ENCODE measurements around the gene ACOD1.
"Not testable (repeated sequence)": the region's sequence is repeated elsewhere in the genome, so short reads cannot be mapped to it uniquely, and the experiment has no call there.

ACOD1 gene

DNA sequence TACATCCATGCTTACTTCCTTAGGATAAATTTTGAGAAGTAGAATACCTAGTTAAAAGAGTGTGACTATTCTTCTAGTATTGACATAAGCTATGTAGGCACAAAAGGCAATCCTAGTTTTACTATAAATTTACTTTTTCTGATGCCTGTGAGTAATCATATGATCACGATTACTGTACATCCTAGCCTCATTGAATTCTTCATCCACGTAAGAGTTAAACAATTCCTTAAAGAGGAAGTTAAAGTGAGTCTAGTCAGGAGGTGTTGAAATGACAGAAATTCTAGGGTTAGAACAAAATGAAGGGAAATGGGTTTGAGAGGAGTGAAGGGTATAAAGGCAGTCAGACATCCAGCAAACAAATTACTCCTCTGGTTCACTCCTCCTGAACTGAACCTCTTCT lies at the start of gene ACOD1:
Gene ACOD1 (plus strand): TSS at position 363 of the 400 bp plus-strand sequence. CDS start 48 bp downstream, outside the sequence.
- DNase-seq (ENCODE audit: low spot score) = no peak

DNA sequence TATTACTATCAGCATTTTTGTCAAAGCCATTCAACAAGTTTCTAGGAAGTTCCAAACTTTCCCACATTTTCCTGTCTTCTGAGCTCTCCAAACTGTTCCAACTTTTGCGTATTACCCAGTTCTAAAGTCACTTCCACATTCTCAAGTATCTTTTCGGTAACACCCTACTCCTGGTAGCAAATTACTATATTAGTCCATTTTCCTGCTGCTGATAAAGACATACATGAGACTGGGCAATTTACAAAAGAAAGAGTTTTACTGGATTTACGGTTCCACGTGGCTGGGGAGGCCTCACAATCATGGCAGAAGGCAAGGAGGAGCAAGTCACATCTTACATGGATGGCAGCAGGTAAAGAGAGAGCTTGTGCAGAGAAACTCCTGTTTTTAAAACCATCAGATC lies 49.2 kb upstream of the ACOD1 start:
- not testable (repeated sequence) for DNase-seq (ENCODE audit: low spot score)

DNA sequence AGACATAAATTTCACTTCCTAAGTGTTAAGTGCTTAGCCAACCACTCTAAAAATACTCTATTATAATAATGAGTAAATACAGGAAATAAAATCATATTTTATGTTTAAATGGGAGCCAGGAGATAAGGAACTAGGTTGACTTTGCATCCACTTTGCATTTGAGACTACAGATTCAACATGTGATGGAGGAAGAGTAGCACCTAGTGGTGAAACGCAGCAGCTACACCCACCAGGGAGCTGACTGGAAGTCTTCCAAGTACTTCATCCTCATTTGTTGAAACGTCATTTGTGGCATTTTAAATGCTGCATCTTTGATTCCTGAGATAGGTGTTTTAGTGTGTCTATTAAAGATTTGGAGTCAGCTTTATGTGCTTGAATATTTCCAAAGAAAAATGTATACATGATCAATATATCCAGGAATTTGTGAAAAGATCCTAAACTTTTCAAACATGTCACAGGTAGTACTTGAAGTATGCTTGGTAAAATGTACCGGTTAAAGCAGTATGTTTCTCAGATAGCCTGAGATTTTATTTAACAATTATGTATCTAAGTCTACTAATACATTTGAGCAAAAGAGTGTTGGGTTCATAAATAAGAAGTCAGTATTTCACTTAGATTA lies 44.7 kb upstream of the ACOD1 start:
- peak; percentile 87 for DNase-seq (ENCODE audit: low spot score)

DNA sequence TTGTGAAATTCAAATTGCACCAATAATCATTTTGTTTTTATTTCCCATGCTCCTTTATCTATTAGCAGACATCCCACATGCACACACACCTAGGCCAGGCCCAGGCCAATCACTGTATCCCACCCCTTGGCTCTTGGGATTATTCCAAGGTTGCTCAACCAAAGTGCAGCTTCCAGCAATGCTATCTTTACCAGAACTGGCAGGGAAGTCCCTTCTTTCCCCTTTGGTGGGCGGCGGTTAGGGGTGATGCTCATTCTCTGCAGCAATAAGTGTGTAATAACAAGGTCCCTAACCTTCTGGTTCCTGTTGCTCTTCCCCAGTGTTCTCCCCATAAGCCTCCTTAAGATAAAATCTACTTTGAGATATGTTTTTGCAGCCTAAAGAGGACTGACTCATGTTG lies 43.8 kb upstream of the ACOD1 start:
- no peak for DNase-seq (ENCODE audit: low spot score)

DNA sequence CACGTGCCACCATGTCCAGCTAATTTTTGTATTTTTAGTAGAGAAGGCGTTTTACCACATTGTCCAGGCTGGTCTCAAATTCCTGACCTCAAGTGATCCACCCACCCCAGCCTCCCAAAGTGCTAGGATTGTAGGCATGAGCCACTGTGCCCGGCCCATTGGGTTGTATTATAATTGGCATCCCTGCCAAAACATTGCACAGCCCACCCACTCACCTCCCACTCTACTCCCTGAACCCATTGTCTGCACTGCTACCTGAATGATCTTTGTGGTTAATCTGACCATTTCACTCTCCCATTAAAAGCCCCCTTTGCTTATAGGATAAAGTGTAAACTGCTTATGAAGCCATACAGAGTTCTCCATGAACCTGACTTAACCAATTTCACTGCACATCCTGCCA lies 35.8 kb upstream of the ACOD1 start:
- DNase-seq (ENCODE audit: low spot score) = no peak

DNA sequence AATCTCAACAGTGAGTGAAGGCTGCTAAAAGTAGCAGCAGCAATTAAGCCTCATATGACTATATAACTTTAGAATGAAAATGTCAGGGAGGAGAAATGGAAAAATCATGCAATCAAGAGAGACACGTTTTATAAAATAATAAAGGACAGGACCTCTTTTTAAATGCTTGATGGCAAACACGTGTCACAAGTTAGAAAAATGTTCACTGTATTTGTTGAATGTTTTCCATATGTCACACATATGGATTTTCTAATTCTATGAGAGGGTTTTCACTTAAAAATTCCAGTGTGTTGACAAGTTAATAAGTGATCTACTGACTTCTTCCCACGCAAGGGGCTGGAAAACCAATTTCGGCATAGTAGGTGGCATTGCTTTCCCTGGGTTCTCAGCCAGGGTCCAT lies 34.4 kb upstream of the ACOD1 start:
- DNase-seq (ENCODE audit: low spot score) = no peak

DNA sequence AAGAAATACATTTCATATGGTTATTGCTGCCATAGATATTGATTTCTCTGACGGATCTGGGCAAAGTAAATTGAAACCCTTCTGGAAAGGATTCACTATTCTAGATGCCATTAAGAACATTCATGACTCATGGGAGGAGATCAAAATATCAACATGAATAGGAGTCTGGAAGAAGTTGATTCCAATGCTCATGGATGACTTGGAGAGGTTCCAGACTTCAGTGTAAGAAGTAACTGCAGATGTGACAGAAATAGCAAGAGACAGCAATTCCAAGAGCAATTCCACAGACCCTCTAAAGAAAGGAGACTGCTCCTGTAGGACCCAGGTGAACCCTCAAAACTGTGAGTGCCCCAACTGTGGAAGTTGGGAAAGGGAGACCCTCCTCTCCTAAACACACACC lies 31.2 kb upstream of the ACOD1 start:
- DNase-seq (ENCODE audit: low spot score) = no peak

DNA sequence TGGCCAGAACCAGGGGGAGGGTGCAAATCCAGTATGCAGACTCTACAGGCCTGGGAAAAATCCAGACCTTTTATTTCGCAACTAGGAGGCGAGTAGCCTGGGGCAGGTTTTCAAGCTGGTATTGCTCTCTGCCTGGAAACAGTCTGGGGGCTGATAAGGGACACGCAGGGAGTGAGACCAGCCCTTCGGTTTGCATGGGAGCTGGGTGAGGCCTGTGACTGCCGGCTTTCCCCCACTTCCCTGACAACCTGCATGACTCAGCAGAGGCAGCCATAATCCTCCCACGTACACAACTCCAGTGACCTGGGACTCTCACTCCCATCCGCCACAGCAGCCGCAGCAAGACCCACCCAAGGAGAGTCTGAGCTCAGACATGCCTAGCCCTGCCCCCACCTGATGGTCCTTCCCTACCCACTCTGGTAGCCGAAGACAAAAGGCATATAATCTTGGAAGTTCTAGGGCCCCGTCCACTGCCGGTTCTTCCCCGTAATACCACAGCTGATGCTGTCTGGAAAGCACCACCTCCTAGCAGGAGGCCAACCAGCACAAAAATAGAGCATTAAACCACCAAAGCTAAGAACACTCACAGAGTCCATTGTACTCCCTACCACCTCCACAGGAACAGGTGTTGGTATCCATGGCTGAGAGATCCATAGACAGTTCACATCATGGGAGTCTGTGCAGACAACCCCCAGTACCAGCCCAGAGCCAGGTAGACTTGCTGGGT lies 30.4 kb upstream of the ACOD1 start:
- not testable (repeated sequence) for DNase-seq (ENCODE audit: low spot score)

DNA sequence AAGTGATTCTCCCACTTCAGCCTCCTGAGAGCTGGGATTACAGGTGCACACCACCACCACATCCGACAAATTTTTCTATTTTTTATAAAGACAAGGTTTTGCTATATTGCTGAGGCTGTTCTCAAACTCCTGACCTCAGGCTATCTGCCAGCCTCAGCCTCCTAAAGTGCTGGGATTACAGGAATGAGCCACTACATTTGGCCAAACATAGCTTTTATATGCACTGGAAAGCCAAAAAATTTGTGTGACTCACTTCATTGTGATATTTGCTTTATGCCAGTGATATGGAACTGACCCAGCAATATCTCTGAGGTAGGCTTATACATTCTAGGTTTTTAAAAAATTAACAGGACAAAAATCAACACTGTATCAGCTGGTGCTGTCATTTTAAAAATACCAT lies 26.8 kb upstream of the ACOD1 start:
- no peak for DNase-seq (ENCODE audit: low spot score)

DNA sequence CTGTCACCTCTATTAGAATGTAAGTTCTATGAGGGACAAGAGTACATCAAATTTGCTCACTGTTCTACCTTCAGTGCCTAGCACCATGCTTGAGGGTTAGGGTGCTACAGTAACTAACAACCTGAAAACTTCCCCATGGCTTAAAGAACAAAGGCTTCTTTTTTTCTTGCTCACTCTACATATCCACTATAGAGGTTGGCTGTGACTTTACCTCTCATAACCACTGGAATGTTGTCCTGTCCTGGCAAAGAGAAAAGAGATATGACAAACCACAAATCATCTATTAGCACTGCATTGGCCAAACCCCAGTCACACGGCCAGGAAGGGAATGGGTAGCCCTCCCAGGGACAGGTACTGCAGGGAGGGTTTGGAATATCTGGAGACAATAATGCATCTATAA lies 23.2 kb upstream of the ACOD1 start:
- no peak for DNase-seq (ENCODE audit: low spot score)

DNA sequence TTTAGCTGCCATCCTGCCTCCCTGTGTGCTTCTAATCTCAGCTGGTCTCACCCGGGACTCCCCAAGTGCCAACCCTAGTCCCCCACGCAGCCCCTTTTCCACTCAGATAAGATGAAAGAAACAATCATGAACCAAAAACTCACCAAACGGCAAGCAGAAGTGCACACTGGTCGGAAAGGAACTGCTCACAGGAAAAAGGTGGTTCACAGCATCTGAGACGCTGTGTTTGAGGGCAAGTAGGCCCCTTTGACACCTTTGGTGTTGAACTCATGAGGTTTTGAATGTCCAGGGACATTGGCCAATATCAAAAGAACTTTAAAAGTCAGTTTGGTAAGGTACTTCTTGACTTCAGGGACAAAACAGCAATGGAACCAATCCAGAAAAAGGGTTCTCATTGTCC lies 20.4 kb upstream of the ACOD1 start:
- DNase-seq (ENCODE audit: low spot score) = no peak

DNA sequence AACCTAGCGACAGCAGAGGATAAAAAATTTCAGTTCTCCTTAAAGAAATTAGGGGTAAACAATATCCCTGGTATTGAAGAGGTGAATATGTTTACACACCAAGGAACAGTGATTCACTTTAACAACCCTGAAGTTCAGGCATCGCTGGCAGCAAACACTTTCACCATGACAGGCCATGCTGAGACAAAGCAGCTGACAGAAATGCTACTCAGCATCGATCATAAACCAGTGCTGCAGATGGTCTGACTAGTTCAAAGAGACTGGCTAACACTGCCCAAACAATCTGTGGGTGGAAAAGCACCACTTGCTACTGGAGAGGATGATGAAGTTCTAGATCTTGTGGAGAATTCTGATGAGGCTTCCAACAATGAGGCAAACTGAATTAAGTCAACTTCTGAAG lies 19.9 kb upstream of the ACOD1 start:
- no peak for DNase-seq (ENCODE audit: low spot score)

DNA sequence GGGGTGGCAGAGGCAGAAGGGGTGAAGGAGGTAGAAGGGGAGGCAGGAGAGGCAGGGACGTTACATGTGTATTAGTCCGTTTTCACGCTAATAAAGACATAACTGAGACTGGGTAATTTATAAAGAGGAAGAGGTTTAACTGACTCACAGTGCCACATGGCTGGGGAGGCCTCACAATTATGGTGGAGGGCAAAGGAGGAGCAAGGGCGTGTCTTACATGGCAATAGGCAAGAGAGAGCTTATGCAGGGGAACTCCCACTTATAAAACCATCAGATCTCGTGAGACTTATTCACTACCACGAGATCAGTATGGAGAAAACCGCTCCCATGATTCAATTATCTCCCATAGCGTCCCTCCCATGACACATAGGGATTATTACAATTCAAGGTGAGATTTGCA lies 19.0 kb upstream of the ACOD1 start:
- no peak for DNase-seq (ENCODE audit: low spot score)

DNA sequence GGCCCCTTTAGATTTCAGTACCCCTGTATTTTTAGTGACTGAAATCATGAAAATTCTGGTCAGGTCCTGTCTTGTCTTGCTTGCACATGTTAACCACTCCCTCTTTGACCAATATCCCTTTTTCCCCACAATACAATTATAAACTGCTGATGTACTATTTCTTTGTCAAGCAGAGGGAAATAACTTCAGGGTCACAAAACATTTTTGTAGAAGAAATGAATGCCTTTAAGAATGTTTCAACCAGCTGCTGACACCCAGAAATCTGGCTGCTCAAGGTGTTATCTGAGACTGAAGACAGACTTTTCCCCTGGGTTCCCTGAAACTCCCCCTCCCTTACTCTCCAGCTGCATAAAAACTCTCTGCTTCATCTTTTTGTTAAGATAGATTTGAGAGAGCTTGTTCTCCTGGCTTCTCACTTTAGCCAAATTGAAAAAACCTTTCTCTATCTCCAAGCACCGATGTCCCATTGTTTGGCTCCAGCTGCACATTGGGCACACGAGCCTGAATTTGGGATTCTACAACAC lies 18.4 kb upstream of the ACOD1 start:
- DNase-seq (ENCODE audit: low spot score) = no peak

DNA sequence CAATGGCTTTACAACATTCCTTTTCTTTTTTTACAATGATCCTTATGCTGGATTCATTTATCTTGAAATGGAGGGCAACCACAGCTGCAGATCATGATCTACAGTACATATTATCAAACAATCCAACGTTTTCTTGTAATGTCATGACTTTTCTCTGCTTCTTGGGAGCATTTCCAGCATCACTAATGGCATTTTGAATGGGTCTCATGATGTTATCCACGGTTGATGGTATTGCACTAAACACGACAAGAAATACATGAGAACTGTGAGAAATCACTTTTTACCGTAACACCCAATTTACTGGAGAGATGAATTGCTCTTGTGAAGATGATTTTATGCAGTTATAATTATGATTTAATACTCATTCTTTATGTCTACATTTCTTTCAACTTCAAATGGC lies 16.2 kb upstream of the ACOD1 start:
- no peak for DNase-seq (ENCODE audit: low spot score)

DNA sequence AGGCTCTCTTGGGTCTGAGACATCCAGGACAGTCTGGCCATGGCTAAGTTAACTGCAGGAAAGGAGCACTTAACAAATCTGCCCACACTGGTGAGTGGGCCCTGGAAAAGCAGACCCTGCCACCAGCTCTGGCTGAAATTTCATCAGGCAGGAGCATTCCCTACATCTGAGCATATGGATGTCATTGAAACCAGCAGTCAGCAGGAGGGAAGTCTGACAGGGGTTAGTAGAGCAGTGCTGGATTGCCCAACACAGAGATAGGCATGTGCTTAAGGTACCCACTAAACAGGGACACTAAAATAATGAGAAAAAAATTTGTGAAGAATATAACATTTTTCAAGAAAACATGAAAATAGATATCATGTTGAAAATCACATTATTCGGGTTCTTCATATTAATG lies 13.6 kb upstream of the ACOD1 start:
- DNase-seq (ENCODE audit: low spot score) = no peak

DNA sequence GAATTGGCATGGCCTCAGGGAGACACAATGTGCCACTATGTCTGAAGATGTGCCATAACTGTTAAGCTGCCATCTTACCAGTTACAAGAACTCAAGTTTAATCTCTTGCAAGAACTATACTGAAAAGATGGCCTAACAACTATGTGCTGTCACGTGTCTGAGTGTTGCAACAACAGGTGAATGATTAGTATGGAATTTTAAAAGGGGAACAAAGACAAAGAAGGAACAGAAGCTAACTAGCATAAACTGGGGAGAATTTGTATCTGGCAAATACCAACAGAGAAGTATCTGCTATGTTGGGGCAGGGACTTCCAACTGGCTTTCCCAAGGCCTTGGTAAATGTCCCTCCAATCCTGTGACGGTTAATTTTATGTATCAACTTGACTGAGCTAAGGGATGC lies 11.5 kb upstream of the ACOD1 start:
- DNase-seq (ENCODE audit: low spot score) = no peak

DNA sequence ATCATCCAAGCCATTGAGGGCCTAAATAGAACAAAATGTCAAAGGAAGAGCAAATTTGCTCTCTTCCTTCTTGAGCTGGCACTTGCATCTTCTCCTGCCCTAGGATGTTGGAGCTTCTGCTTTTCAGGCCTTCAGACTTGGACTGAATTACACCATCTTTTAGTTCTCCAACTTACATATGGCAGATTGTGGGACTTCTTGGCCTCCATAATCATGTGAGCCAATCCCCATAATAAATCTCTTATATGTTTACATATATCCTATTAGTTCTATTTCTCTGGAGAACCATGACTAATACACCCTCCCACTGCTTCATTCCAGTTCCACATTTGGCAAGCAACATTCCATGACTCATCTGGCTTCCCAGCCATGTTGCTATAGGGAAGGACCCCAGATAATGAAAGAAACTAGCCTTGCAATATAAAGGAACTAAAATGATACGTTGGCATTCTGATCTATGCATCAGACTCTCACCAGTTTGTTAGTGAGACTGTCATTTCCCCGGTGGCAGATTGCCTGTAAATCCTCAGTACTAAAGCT lies 11.0 kb upstream of the ACOD1 start:
- DNase-seq (ENCODE audit: low spot score) = no peak

DNA sequence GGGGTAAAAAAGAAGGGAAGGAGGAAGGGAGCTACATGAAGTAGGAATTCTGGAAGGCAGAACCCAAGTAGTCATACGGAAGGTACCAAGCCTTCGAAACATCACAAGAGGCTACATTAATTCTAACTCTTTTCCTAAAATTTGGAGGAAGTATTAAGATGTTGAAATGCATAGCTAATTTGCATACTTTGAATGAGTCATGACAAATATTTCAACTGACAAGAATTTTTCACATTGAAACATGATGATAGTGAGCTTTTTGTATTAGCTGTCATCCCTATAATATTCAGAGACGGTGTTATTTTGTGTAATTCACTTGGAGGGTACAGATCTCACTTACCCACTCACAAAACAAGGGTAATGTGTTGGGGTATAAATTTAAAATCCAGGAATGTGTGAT lies 9.1 kb upstream of the ACOD1 start:
- DNase-seq (ENCODE audit: low spot score) = no peak

DNA sequence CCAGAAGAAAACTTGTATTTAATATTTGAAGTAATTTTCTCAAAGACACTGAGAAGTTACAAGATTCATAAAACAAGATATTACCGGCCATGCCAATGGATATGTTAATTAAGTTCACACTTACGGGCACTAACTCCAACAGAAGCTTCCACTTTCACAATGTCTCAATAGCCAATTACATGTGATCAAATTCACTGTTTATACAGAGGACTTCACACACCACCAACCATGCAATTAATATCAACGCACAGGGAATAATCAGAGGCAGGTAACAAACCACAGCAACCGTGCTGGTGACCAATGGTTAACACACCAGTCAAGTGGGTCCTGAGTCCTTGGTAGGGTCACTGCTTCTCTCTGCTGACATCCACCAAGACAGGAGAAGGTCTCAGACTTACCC lies 5.9 kb upstream of the ACOD1 start:
- DNase-seq (ENCODE audit: low spot score) = no peak

DNA sequence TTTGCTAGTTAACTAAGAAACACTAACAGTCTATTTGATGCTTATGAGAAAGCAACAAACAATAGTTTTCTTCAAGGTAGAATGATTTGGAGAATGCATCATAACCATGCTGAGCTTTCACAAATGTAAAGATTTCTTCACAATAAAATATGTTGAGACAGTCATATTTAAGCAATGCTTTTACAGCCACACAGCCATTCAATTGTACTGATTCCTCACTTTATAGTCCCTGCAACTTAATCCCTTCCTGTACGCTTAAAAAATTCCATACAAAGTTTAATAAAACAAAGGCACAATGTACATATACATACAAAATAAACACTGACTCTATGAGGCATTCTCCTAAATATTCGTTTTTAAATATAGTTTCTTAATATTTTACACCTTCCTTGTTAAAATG lies 4.7 kb upstream of the ACOD1 start:
- DNase-seq (ENCODE audit: low spot score) = no peak

DNA sequence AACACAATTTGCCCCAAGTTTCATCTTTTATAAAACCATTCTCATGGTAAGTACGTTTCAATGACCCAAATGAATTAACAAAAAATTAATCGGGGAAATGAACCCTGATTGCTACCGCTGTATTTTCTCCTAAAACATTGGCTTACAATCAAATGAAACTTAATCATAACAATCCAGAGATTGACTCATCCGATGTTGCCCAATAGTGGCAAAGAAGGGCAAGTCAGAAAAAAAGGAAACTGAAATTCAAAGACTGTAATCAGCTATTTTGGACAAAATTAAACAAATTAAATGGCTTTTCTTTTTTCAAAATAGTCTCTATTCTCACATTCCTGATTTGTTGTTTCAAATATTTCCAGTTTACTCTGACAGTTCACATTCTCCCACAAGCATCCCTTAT lies 3.9 kb upstream of the ACOD1 start:
- DNase-seq (ENCODE audit: low spot score) = no peak

DNA sequence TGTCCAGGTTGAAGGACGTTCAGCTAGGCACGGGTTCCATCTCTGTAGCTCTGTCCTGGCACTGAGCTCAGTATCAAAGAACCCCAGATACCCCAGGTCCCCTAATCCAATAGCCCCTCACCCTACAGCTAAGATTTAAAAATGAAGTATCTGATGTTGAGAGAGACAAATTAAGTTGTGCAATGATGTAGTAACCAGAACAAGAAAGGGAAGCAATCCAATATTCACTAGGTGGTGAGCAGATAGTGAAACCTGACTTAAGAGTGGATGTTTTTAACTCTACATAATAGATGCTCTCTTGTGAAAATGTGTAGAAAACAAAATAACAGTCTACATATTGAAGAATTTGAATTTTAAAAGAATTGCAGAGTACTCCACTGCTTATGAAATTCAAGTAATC lies 1.8 kb downstream of the ACOD1 start:
- DNase-seq (ENCODE audit: low spot score) = no peak

DNA sequence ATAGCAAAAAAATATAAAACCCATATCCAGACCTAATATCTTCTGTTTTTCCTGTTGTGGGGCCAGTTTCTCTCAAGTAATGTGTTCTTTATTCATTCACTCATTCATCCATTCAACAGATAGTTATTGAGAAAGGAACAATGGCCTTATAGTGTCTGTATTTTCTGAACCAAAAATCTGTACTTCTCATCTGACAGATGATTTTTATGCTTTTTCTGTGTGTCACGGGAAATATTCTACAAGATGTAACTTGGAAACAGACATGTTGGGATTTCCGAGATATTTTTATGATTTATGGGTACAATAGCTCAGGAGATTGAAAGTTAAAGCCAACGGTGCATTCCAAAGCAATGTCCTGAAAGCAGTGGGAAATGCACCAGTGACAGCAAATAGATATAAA lies 5.7 kb downstream of the ACOD1 start:
- no peak for DNase-seq (ENCODE audit: low spot score)
